G401 (cell line): Measurements from ENCODE around the gene C1QTNF7. TPM values are rescaled to one million over a fixed set of nuclear protein-coding genes. Genes with fewer than 3 reads are reported as not detected.

Experiments
- DNase-seq: peaks from one replicate; pipeline ENCODE4 v3.0.0-alpha.2; 2015; ENCODE audit warnings: low spot score
- in situ Hi-C: cut with HindIII; loops from 2 replicates; pipeline ENCODE4 v1.10.0; 2016; ENCODE audit warnings: low sequenced_read_pairs, mixed read lengths
- total RNA-seq: library from RNA; depleted of rRNA; stranded (reverse); fragments of >200 nt; shearing (Covaris generic); gene quantifications from 2 replicates; pipeline ENCODE4 v1.2.3, GENCODE V29; 2014

Gene C1QTNF7
- total RNA-seq, 1 experiment from 2014 or later = not detected

GRCh38 chr4:15412461-15412860 is 15.4 kb upstream of the C1QTNF7 start:
- DNase-seq = no peak
- in situ Hi-C loops = no loop called here

DNA sequence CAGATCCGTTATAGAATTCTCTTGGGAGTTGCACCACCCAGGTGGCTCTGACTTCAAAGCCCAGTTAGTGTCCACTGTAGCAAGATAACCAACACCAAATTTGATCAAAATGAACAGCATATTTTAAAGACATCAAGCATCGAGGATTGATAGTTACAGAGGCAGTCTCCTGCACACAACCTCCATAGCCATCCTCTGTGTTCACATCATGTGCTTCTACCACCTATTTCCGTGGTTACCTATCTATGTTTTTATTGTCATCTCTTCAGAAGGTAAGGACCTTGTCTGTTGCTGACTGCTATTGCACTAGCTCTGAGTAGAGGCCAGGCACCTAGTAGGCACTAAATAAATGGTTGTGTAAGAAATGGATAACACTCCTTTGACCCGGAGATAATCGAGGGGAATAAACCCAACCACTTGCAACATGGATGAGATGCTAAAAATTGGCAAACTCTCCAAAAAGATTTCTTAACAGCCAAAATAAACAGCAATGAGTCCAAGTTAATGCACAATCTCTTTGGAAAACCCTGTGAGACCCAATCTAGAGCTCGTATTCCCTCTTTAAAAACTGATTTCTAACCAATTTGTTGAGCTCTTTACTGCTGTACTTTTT is 14.7 kb upstream of the C1QTNF7 start:
- no peak for DNase-seq
- in situ Hi-C loops = no loop called here

- in situ Hi-C loops = no loop called here
- DNase-seq = no peak
These were observed 14.2 kb upstream of the C1QTNF7 start for GRCh38 chr4:15413623-15414019.

DNA sequence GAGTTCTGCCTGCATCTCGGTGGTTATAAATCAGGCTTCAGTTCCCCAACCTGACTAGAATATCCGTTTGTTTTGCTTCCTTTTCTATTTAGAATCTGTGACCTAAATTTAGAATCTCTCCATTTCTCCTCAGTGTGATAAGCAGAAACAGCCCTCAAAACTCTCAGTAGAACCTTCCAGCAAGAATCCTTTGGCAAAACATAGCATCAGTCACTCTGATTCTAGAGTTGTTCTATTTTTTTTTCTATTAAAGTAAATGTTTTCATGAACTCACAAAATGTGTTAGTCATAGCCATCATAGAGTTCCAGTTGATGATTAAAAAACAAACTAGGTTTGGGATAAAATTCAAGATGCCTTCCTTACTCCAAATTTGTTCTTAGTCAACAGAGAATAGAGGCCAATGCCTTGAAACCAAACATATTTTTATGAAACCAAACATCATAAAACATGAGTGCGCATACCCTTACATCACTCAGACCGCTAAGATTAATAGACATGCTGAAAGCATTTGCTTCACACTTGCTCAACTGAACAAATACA is 13.2 kb upstream of the C1QTNF7 start:
- in situ Hi-C loops = no loop called here
- peak; percentile 14 for DNase-seq

GRCh38 chr4:15416357-15417232 is 11.2 kb upstream of the C1QTNF7 start:
- DNase-seq = no peak
- in situ Hi-C loops = no loop called here

DNA sequence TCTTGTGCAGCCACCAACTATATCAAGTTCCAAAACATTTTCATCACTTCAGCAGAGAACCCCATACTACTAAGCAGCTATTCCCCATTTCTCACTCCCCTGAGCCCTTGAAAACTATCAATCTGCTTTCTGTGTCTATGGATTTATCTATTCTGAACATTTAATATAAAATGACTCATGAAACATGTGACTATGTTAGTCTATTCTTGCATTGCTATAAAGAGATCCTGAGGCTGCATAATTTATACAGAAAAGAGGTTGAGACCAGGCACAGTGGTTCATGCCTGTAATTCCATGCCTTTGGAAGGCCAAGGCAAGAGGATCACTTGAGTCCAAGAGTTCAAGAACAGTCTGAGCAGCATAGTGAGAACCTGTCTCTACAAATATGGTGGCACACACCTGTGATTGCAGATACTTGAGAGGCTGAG is 10.6 kb upstream of the C1QTNF7 start:
- in situ Hi-C loops = no loop called here
- no peak for DNase-seq

DNA sequence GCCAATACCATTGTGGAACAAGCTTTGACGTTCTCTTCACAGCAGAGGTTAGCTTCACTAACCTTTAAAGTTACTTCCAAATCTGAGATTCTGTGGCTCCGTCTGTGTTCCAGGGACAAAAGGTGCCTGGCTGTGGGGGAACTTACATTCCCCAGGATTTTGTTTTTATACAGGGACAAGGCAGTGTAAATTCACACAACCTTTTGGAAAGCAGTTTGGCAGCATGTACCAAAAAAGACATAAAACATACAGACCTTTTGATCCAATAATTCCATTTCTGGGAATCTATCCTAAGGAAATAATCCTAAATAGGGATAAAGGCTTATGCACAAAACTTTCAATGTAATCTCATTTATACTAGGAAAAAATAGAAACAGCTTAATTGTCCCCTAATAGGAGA is 8.9 kb upstream of the C1QTNF7 start:
- in situ Hi-C loops = no loop called here
- DNase-seq = no peak

- in situ Hi-C loops = no loop called here
- no peak for DNase-seq
These were observed 7.2 kb upstream of the C1QTNF7 start for GRCh38 chr4:15420642-15421041.

GRCh38 chr4:15423285-15423711 is 4.5 kb upstream of the C1QTNF7 start:
- in situ Hi-C loops = no loop called here
- no peak for DNase-seq

DNA sequence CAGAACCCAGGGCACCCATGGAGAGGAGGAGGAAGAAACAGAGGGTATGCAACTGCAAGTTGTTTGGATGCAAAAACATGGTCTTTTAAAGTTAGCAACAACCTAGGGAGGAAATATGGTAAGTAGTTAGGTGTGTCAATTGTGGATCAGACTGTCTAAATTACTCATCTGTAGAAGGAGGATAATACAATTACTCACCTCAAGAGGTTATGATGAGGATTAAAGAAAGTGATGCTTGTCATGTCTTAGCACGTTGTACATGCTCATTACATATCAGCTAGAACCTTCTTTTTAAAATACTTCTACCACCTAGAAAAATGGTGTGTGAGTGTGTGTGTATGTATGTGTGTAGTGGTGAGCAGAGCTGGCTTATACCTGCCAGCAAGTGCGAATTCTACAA is 2.3 kb upstream of the C1QTNF7 start:
- in situ Hi-C loops = no loop called here

DNA sequence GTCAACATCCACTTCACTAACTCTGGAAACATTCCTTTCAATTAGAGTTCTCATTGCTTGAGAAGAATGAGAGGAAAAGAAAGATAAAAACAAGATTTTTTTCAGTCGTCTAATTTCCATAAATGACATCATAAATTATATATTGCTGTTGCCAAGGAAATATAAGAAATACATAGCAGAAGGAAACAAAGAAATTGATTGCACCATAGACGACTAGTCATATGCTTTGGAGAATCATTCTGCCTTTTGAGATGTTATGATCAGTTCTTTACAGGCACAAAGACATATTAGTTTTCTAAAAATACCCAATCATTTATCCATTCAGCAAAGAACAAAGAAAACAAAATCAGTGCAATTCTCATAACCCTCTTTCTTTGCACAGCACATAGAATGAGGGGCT is 672 bp upstream of the C1QTNF7 start:
- in situ Hi-C loops = no loop called here
- DNase-seq = no peak

More for the DNA sequence above, 2.3 kb upstream of the C1QTNF7 start:
- no peak for DNase-seq

DNA sequence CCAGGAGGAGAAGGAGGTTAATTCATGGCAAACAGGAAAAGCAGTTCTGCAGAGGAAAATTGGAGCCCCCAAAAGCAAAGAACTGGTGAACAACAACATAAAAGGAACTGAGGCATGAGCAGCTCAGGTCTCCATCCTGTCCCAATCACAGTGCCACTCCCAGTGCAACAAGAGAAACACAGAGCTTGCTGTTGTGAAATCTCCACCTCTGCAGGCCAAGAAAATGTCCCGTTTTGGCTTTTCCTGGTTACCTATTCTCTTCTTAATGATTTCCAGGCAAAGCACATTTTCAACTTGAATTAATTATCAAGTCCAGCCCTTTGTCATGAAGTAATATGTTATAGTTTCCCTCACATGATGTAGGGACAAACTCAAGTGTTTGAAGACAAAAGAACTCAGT is 778 bp downstream of the C1QTNF7 start:
- DNase-seq = no peak
- in situ Hi-C loops = no loop called here

GRCh38 chr4:15434091-15434490 is 6.3 kb downstream of the C1QTNF7 start:
- no peak for DNase-seq
- in situ Hi-C loops = no loop called here

- no peak for DNase-seq
- in situ Hi-C loops = no loop called here
These were observed 6.8 kb downstream of the C1QTNF7 start for GRCh38 chr4:15434676-15435075.

- DNase-seq = peak; percentile 38
- in situ Hi-C loops = no loop called here
These were observed 8.7 kb downstream of the C1QTNF7 start for GRCh38 chr4:15436513-15436912.

GRCh38 chr4:15438939-15439524 is 11.2 kb downstream of the C1QTNF7 start:
- no peak for DNase-seq
- in situ Hi-C loops = no loop called here

GRCh38 chr4:15443371-15444160 is 15.7 kb downstream of the C1QTNF7 start:
- in situ Hi-C loops = no loop called here
- peak; percentile 26 for DNase-seq

DNA sequence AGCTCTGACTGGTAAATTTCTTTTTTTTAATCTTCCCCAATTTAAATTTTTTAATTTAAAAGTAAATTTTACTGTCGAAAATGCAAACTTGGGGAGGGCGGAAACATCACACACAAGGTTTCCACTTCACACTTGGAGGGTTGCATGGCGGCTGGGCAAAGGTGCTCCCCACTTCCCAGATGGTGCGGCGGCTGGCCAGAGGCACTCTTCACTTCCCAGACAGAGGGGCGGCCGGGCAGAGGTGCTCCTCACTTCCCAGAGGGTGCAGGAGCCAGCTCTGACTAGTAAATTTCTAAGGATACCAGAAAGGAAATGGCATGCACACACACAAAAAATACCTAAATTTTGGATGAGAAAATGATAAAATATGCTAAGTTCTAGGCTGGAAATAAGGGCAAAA is 16.4 kb downstream of the C1QTNF7 start:
- no peak for DNase-seq
- in situ Hi-C loops = no loop called here

GRCh38 chr4:15444879-15445547 is 17.2 kb downstream of the C1QTNF7 start:
- DNase-seq = no peak
- in situ Hi-C loops = no loop called here
